Measurements from ENCODE around the gene SFMBT1. TPM values are rescaled to one million over a fixed set of nuclear protein-coding genes. Genes with fewer than 3 reads are reported as not detected.

The SFMBT1 gene
- total and polyA plus RNA-seq, 9 of the 15 experiments (the other 6 are each of a cell fraction or from before 2014, with no cell fraction given), result 0.76 to 6.6 (median 3.6) TPM

GRCh38 chr3:53044711-53045517, 959 bp downstream of the SFMBT1 start (continued):
- TF ChIP-seq E2F6 (IDR thresholded peaks at IDR 0.05; ENCODE audit: borderline replicate concordance in 1 of 2, extremely low read depth in 1 of 2, insufficient read depth in 1 of 2, insufficient read length in 1 of 2, low read depth in 1 of 2, low read length in 1 of 2, poor library complexity in 1 of 2, severe bottlenecking in 1 of 2) (no peak), TFAP4 (CRISPR knock-in tag; IDR thresholded peaks at IDR 0.05; ENCODE audit: borderline replicate concordance) (peak; percentile 63; the same call in 1 of the 2 replicates)

GRCh38 chr3:53044371-53044710, 1.5 kb downstream of the SFMBT1 start:
- Histone ChIP-seq H3K36me3 (ENCODE audit: control insufficient read depth, insufficient read depth, low read length) (no peaks in the 10 kb centered on the region), H3K9me3 (replicated peaks; ENCODE audit: control insufficient read depth, insufficient read depth, low read depth, low read length) (no peaks in the 10 kb centered on the region), H4K20me1 (replicated peaks; ENCODE audit: control insufficient read depth, insufficient read depth, low read length) (no peaks in the 10 kb centered on the region), H3K4me1 (replicated peaks in 1 of 2; ENCODE audit: control insufficient read depth in 2 of 2, insufficient read depth in 2 of 2, low read length in 2 of 2) (peaks cover 5 to 17% of the 10 kb centered on the region in 2 experiments; a peak in 4 of 5 replicates), H2AFZ (ENCODE audit: low read depth, low read length) (peak overlapping the region; percentile 62), H3K4me3 (peak overlapping the region; percentile 81), H3K4me2 (ENCODE audit: insufficient read depth, low read length) (peak overlapping the region; percentile 72), H3K79me2 (ENCODE audit: control insufficient read depth, insufficient read depth, low read length) (peaks cover 7% of the 10 kb centered on the region; the same call in 2 of the 3 replicates), H3K27me3 (ENCODE audit: control insufficient read depth in 2 of 2, insufficient read depth in 2 of 2, low read length in 2 of 2) (no peaks in the 10 kb centered on the region), H3K9ac (ENCODE audit: insufficient read depth in 1 of 2, low read depth in 2 of 2, low read length in 2 of 2) (peak overlapping the region; percentile 27 to 87; a peak in 2 of 4 replicates), H3K27ac (ENCODE audit: extremely low read depth, low read depth, low read length) (no peak overlapping the region), H3K9me1 (ENCODE audit: control insufficient read depth, insufficient read depth, low read length) (no peaks in the 10 kb centered on the region)
- TF ChIP-seq FOXA3 (CRISPR knock-in tag; conservative IDR thresholded peaks at IDR 0.05 in 1 of 2, IDR thresholded peaks at IDR 0.05 in 1 of 2) (0 out of 4 replicates have a peak, but pooled peaks of 1 of the 2 experiments have one; percentile 31), PHF20 (IDR thresholded peaks at IDR 0.05; ENCODE audit: partially characterized antibody) (no peak)
- DNase-seq (ENCODE audit: extremely low read depth in 1 of 4, low spot score in 3 of 4) (no peak), FAIRE-seq (no peak), ATAC-seq (no peak)
- in situ Hi-C loops (cut with MboI) (no loop called here), intact Hi-C loops (cut with micrococcal nuclease) (no loop called here)
- POLR2A ChIA-PET, result interaction anchor here (0.8 to 1.4 kb wide), 2 partner anchors 18 to 854 kb away, joined by 3 to 6 read pairs; no protein-coding TSS in a partner anchor
- 23% methylated on average over 11 of the region's 11 CpGs for WGBS (ENCODE audit: insufficient coverage, low coverage, missing lambda C conversion rate)
- TSS peak; percentile 51 for BruUV-seq (replicated peaks)
- CTCF ChIA-PET (ENCODE audit: low intra/inter-chr PET ratio), result no interaction called here

Data from K562 (cell line).